Muscle layer of colon (tissue), 2 donors: ENCODE results near the gene CCDC85A.

ENCODE experiments used
- H3K27ac ChIP-seq: one replicate; pipeline ENCODE4 v1.7.0; 2013; ENCODE audit warnings: low read depth, mild to moderate bottlenecking, low read length, moderate library complexity
- H3K27me3 ChIP-seq, 2 donors: one replicate each; pipeline ENCODE4 v1.7.0; 2013; ENCODE audit warnings: low read length in 2 of 2, mild to moderate bottlenecking in 2 of 2; ENCODE audit not compliant: insufficient read depth in 2 of 2, control insufficient read depth in 1 of 2
- H3K36me3 ChIP-seq: one replicate; pipeline ENCODE4 v1.7.0; 2013; ENCODE audit warnings: mild to moderate bottlenecking, low read length; ENCODE audit not compliant: insufficient read depth
- H3K4me1 ChIP-seq: one replicate; pipeline ENCODE4 v1.7.0; 2013; ENCODE audit warnings: mild to moderate bottlenecking, low read length; ENCODE audit not compliant: insufficient read depth
- H3K4me3 ChIP-seq, 2 donors: one replicate each; pipeline ENCODE4 v1.7.0; 2013; ENCODE audit warnings: low read length in 2 of 2, low read depth in 1 of 2, mild to moderate bottlenecking in 1 of 2, moderate library complexity in 1 of 2
- H3K9ac ChIP-seq: one replicate; pipeline ENCODE4 v1.7.0; 2013; ENCODE audit warnings: low read length
- H3K9me3 ChIP-seq: one replicate; pipeline ENCODE4 v1.7.0; 2013; ENCODE audit warnings: mild to moderate bottlenecking, low read length
- donor health status: abdominal sarcoma.
- donor health status: Adenocarcinoma of cecum.

CCDC85A gene

DNA sequence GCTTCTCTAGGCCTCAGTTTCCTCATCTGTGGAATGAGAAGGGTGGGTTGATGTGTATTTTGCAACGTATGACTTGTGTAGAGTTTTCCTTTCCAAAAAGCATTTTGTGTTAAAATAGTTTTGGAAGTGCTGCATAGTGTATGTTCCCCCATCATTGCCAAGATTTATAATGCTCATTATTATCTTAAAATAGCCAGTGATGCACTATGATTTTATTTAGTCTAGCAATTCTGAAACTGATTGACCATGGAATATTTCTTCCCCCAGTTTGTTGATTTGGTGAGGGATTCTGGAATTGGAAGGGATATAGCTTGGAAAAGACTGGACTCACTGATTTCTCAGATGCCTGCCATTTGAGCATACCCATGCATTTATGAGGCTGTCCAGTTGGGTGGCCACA is 130.6 kb downstream of the CCDC85A start:
- Histone ChIP-seq H3K36me3 (no peaks in the 10 kb centered on the region), H3K27ac (no peak overlapping the region), H3K4me3 (no peak overlapping the region), H3K4me1 (peaks cover 17% of the 10 kb centered on the region), H3K9me3 (no peaks in the 10 kb centered on the region), H3K9ac (no peak overlapping the region), H3K27me3 (no peaks in the 10 kb centered on the region)

DNA sequence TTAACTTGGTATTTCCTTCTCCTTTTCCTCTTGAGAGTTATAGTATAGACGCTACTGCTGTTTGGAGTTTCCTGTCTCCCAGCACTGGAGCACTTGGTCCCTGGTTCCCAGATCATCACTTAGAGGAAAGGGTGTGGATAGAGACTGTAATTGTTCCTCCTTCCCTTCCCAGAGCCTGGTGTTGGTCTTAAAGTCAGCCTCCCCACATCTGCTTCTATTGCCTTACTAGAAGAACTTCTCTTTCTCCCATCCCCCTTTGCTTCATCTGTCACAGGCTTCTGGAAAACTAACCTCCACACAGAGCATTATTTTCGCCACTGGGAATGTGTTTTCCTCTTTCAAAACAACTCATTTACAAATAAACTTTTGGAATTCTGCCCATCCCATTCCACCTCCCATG is 131.0 kb downstream of the CCDC85A start:
- peaks cover 15% of the 10 kb centered on the region for H3K4me1 ChIP-seq
- H3K27me3 ChIP-seq, result no peaks in the 10 kb centered on the region
- no peak overlapping the region for H3K4me3 ChIP-seq
- H3K9me3 ChIP-seq, result no peaks in the 10 kb centered on the region
- no peak overlapping the region for H3K9ac ChIP-seq
- no peaks in the 10 kb centered on the region for H3K36me3 ChIP-seq
- no peak overlapping the region for H3K27ac ChIP-seq

DNA sequence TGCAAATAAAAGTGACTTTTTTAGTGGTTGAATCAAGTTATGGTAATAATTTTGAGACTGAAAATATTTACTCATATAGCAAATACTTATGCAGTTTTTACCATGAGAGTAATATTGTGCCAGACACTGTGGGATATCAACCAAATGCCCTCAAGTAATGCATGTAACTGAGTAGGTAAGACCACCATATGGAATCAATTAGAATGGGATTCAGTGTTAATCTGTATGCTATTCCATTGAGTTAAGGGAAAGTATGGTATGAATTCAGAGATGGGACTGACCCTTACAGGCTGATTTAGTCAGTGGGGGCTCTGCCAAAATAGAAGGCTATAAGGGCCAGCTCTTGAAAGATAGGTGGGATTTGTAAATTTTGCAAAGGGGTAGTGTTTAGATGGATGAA is 131.6 kb downstream of the CCDC85A start:
- Histone ChIP-seq H3K36me3 (no peaks in the 10 kb centered on the region), H3K27ac (no peak overlapping the region), H3K4me3 (no peak overlapping the region), H3K9me3 (no peaks in the 10 kb centered on the region), H3K9ac (no peak overlapping the region), H3K4me1 (peaks cover 15% of the 10 kb centered on the region), H3K27me3 (no peaks in the 10 kb centered on the region)

DNA sequence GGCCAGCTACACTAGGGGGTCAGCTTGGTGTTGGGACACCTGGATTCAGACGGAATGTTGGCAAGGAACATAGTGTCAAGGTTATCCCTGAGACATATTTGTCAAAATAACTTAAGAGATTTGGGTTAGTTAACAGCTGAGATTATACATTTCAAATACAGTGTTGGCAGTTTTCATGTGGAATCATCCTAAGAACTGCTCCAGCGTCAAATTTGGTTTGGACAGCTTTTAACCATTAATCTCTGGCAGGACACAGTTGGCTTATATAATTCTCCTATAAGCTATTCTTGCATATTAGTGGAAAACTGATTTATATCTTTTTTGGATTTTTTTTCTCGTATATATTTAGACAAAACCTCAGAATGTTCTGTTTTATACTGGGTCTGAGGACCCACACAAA is 132.2 kb downstream of the CCDC85A start:
- Histone ChIP-seq H3K4me3 (no peak overlapping the region), H3K4me1 (peaks cover 15% of the 10 kb centered on the region), H3K36me3 (no peaks in the 10 kb centered on the region), H3K27ac (no peak overlapping the region), H3K9me3 (no peaks in the 10 kb centered on the region), H3K27me3 (no peaks in the 10 kb centered on the region), H3K9ac (no peak overlapping the region)

GRCh38 chr2:56318147-56318546 is 134.4 kb downstream of the CCDC85A start:
- H3K9ac ChIP-seq, result no peak overlapping the region
- no peaks in the 10 kb centered on the region for H3K36me3 ChIP-seq
- H3K4me3 ChIP-seq, result no peak overlapping the region
- peaks cover 15% of the 10 kb centered on the region for H3K4me1 ChIP-seq
- H3K27ac ChIP-seq, result no peak overlapping the region
- no peaks in the 10 kb centered on the region for H3K9me3 ChIP-seq
- H3K27me3 ChIP-seq, result no peaks in the 10 kb centered on the region

DNA sequence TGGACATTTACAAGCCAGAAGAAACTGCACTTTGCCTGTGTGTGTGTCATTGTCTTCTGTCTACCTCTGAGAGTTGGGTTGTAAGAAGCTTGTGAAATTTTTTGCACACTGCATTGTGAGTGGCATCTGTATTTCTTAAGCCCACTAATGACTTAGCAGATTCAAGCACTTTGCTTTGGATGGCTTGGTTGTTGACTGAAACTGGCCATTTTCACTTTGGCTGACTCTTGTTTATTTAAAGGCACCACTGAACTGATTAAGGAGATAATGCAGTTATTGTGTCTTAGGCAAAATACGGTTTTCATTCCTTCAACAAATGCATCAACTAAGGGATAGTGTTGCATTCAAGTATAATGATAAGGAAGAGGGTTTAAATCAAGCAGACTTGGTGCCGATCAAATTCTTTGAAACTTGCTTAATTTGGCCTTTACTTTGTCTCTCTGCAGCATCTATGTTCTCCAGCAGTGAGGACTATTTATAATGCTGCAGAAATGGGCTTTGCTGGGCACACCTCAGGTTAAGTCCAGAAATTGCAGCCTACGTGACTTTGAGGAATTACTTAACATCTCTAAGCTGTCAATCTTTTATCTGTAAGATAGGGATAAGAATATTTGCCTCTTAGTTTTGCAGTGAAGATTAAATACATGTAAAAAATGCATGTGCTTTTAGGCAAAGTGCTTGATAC is 142.0 kb downstream of the CCDC85A start:
- Histone ChIP-seq H3K36me3 (no peaks in the 10 kb centered on the region), H3K4me3 (no peak overlapping the region), H3K27me3 (no peaks in the 10 kb centered on the region), H3K9me3 (no peaks in the 10 kb centered on the region), H3K9ac (no peak overlapping the region), H3K4me1 (no peaks in the 10 kb centered on the region), H3K27ac (no peak overlapping the region)

DNA sequence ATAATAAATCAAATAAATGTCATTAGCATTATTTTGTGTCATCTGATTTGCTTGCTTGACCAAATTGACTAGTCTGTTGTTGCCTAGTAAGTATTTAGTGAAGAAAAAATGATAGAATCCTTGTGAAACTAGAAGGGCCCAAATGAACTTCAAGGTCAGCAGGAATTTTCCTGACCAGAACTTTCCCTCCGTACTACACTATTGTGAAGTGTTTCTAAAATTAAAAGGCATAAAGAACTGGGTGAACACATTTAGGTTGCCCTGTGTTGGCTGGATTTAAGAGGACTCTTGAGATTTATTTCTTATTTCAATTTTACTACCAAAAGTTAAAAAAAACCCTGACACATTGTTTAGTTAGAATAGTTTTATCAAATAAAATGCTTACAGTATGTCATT is 142.6 kb downstream of the CCDC85A start:
- Histone ChIP-seq H3K9ac (no peak overlapping the region), H3K36me3 (no peaks in the 10 kb centered on the region), H3K27ac (no peak overlapping the region), H3K4me3 (no peak overlapping the region), H3K27me3 (no peaks in the 10 kb centered on the region), H3K4me1 (no peaks in the 10 kb centered on the region), H3K9me3 (no peaks in the 10 kb centered on the region)

DNA sequence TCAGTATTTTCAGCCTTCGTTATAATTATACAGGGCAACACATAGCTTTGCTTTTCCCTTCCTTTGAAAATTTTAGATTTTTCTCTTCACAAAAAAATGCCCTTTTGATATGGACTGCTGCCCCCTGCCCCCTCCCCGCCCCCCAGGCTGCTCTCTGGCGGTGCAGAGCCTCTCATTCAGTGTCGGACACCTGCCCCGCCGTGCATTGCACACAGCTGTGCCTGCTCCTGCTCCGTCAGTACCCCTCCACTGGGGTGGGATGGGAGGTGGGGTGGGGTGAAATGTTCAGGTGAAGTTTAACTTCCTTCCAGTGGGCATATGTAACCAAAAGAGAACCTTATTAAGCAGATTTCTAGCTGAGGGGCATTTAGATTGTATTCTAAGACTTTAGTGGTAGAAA is 148.0 kb downstream of the CCDC85A start:
- no peaks in the 10 kb centered on the region for H3K4me1 ChIP-seq
- no peaks in the 10 kb centered on the region for H3K27me3 ChIP-seq
- H3K9ac ChIP-seq, result no peak overlapping the region
- no peaks in the 10 kb centered on the region for H3K9me3 ChIP-seq
- H3K27ac ChIP-seq, result no peak overlapping the region
- no peaks in the 10 kb centered on the region for H3K36me3 ChIP-seq
- H3K4me3 ChIP-seq, result no peak overlapping the region

DNA sequence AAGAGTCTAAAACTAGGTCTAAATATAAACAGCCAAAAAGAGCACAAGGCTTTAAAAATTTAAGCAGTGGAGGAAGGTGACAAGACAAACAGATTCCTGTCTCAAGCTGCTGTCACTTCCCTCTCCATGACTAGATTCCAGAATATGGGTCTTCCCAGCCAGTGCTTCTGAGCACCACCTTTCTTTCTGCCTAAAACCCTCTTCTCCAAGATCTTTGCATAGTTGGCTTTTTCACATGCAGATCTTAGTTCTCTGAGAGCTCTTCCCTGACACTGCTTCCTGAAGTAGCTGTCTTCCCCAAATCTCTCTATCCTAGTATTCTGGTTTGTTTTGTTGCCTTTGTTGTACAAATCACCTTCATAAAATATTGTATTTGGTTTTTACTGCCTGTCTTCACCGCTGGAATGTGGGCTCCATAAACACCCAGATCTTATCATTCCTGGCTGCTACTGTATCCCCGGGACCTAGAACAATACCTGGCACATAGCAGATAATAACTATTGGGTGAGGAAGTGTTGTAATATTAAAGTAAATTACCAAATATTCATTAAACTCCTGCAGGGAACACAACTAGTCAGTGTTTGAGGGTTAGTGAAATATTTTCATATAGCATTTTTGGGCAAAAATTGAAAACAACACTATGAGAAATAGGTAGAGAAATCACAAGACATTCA is 150.2 kb downstream of the CCDC85A start:
- Histone ChIP-seq H3K27me3 (no peaks in the 10 kb centered on the region), H3K9me3 (no peaks in the 10 kb centered on the region), H3K36me3 (no peaks in the 10 kb centered on the region), H3K4me3 (no peak overlapping the region), H3K9ac (no peak overlapping the region), H3K4me1 (no peaks in the 10 kb centered on the region), H3K27ac (no peak overlapping the region)

- H3K9me3 ChIP-seq, result no peaks in the 10 kb centered on the region
- no peak overlapping the region for H3K27ac ChIP-seq
- no peak overlapping the region for H3K4me3 ChIP-seq
- no peaks in the 10 kb centered on the region for H3K27me3 ChIP-seq
- H3K36me3 ChIP-seq, result no peaks in the 10 kb centered on the region
- no peak overlapping the region for H3K9ac ChIP-seq
- H3K4me1 ChIP-seq, result no peaks in the 10 kb centered on the region
Observed at GRCh38 chr2:56334622-56335021, 150.8 kb downstream of the CCDC85A start.

GRCh38 chr2:56335101-56335500 is 151.3 kb downstream of the CCDC85A start:
- Histone ChIP-seq H3K27me3 (no peaks in the 10 kb centered on the region), H3K4me3 (no peak overlapping the region), H3K36me3 (no peaks in the 10 kb centered on the region), H3K4me1 (no peaks in the 10 kb centered on the region), H3K9ac (no peak overlapping the region), H3K9me3 (no peaks in the 10 kb centered on the region), H3K27ac (no peak overlapping the region)

GRCh38 chr2:56337342-56337741 is 153.6 kb downstream of the CCDC85A start:
- Histone ChIP-seq H3K4me3 (no peak overlapping the region), H3K9ac (no peak overlapping the region), H3K36me3 (no peaks in the 10 kb centered on the region), H3K9me3 (no peaks in the 10 kb centered on the region), H3K27me3 (no peaks in the 10 kb centered on the region), H3K27ac (no peak overlapping the region), H3K4me1 (no peaks in the 10 kb centered on the region)
